Activated CD8-positive, alpha-beta T cell treated with anti-CD3 and anti-CD28 coated beads for 36 hours (primary cell): ENCODE measurements around the gene FCN2. TPM values are rescaled to one million over a fixed set of nuclear protein-coding genes. Genes with fewer than 3 reads are reported as not detected.

ENCODE experiments used
- ATAC-seq: fragments of 200-7000 bp; cut with Tn5 transposase; one replicate; pipeline ENCODE4 v1.10.0; 2021; ENCODE audit warnings: mild to moderate bottlenecking, moderate library complexity
- CTCF ChIA-PET: fragments of 350-600 bp; sonication (Branson Sonifier 250); formaldehyde crosslinking; loops from one replicate; lab custom pipeline; 2021; ENCODE audit warnings: antibody characterized with exemption; lab: Charles Lee
- POLR2A ChIA-PET: fragments of 350-600 bp; sonication (Branson Sonifier 250); formaldehyde crosslinking; loops from one replicate; lab custom pipeline; 2021; ENCODE audit warnings: antibody characterized with exemption; lab: Charles Lee
- DNase-seq: peaks from one replicate; pipeline ENCODE4 v3.0.0-alpha.2; 2020
- H3K27ac Mint-ChIP-seq: one replicate; pipeline ENCODE4 v1.8.0; 2021; ENCODE audit warnings: mild to moderate bottlenecking, mixed read lengths
- H3K27me3 Mint-ChIP-seq: one replicate; pipeline ENCODE4 v1.8.0; 2021; ENCODE audit warnings: mixed read lengths
- H3K36me3 Mint-ChIP-seq: one replicate; pipeline ENCODE4 v1.8.0; 2021; ENCODE audit warnings: low read depth, mixed read lengths
- H3K4me1 Mint-ChIP-seq: one replicate; pipeline ENCODE4 v1.8.0; 2021; ENCODE audit warnings: low read depth, mixed read lengths
- H3K4me3 Mint-ChIP-seq: one replicate; pipeline ENCODE4 v1.8.0; 2021; ENCODE audit warnings: mild to moderate bottlenecking, moderate library complexity, mixed read lengths
- H3K9me3 Mint-ChIP-seq: one replicate; pipeline ENCODE4 v1.8.0; 2021; ENCODE audit warnings: mixed read lengths
- intact Hi-C: fragments of 100-400 bp; cut with micrococcal nuclease; formaldehyde crosslinking; loops from one replicate; pipeline ENCODE4 v1.10.0; 2022
- total RNA-seq, 2 experiments: library from RNA; stranded (reverse); gene quantifications; one replicate each; pipeline ENCODE4 v1.2.3, GENCODE V29; 2021
- TF ChIP-seq, protein P1 (sequence below): fragments of 200-600 bp; IDR thresholded peaks from one replicate; pipeline ENCODE4 v1.8.0; 2022; ENCODE audit warnings: antibody characterized with exemption, mild to moderate bottlenecking

The FCN2 gene
- total RNA-seq, 2 experiments from 2014 or later = not detected

- CTCF ChIA-PET = no interaction called here
Measured at GRCh38 chr9:134898319-134898718, 17.7 kb downstream of the FCN2 start.

GRCh38 chr9:134899168-134899567 lies 18.6 kb downstream of the FCN2 start:
- DNase-seq (no peak), ATAC-seq (no peak)
- Mint-ChIP-seq H3K4me1 (no peaks in the 10 kb centered on the region), H3K9me3 (peaks cover 7% of the 10 kb centered on the region), H3K36me3 (no peaks in the 10 kb centered on the region), H3K27me3 (peaks cover 5% of the 10 kb centered on the region), H3K27ac (no peak overlapping the region), H3K4me3 (no peak overlapping the region)
- TF ChIP-seq, protein P1, sequence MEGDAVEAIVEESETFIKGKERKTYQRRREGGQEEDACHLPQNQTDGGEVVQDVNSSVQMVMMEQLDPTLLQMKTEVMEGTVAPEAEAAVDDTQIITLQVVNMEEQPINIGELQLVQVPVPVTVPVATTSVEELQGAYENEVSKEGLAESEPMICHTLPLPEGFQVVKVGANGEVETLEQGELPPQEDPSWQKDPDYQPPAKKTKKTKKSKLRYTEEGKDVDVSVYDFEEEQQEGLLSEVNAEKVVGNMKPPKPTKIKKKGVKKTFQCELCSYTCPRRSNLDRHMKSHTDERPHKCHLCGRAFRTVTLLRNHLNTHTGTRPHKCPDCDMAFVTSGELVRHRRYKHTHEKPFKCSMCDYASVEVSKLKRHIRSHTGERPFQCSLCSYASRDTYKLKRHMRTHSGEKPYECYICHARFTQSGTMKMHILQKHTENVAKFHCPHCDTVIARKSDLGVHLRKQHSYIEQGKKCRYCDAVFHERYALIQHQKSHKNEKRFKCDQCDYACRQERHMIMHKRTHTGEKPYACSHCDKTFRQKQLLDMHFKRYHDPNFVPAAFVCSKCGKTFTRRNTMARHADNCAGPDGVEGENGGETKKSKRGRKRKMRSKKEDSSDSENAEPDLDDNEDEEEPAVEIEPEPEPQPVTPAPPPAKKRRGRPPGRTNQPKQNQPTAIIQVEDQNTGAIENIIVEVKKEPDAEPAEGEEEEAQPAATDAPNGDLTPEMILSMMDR = no peak
- POLR2A ChIA-PET = no interaction called here
- CTCF ChIA-PET = no interaction called here
- intact Hi-C loops = no loop called here

More at GRCh38 chr9:134898319-134898718, 17.7 kb downstream of the FCN2 start:
- POLR2A ChIA-PET = no interaction called here
- Mint-ChIP-seq H3K27ac (no peak overlapping the region), H3K9me3 (peaks cover 7% of the 10 kb centered on the region), H3K27me3 (peaks cover 7% of the 10 kb centered on the region), H3K4me1 (no peaks in the 10 kb centered on the region), H3K4me3 (no peak overlapping the region), H3K36me3 (no peaks in the 10 kb centered on the region)
- TF ChIP-seq, protein P1 = no peak
- ATAC-seq (no peak), DNase-seq (no peak)
- intact Hi-C loops = no loop called here

DNA sequence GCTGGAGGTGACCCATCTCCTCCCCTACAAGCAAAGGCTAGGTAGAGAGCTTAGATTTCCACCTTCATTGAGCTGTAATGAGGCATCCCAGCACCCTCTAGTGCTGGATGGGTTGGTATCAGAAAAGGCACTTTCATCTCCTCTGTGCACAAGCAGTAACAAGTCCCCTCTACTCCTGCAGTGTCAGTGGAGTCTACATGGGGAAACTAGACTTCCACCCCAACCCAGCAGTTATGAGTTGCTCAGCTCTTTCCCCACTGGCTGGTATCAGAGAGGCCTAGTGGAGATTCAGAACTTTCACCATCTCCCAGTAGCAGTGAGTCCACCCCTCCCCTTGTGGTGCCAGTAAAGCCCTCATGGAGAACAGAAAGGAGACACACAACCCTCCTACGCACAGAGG lies 19.2 kb downstream of the FCN2 start:
- CTCF ChIA-PET = no interaction called here
- peaks cover 7% of the 10 kb centered on the region for H3K9me3 Mint-ChIP-seq
- ATAC-seq (no peak), DNase-seq (no peak)
- peaks cover 5% of the 10 kb centered on the region for H3K27me3 Mint-ChIP-seq
- TF ChIP-seq, protein P1 = no peak
- POLR2A ChIA-PET = interaction anchor here (1.1 kb wide), 1 partner anchor 142 kb away, joined by 4 read pairs; no protein-coding TSS in a partner anchor
- H3K4me1 Mint-ChIP-seq = no peaks in the 10 kb centered on the region
- no peak overlapping the region for H3K27ac Mint-ChIP-seq
- intact Hi-C loops = no loop called here
- no peaks in the 10 kb centered on the region for H3K36me3 Mint-ChIP-seq
- no peak overlapping the region for H3K4me3 Mint-ChIP-seq

- Mint-ChIP-seq H3K4me3 (no peak overlapping the region), H3K27me3 (peaks cover under 1% of the 10 kb centered on the region), H3K9me3 (peaks cover 7% of the 10 kb centered on the region), H3K36me3 (no peaks in the 10 kb centered on the region), H3K4me1 (no peaks in the 10 kb centered on the region), H3K27ac (no peak overlapping the region)
- POLR2A ChIA-PET = no interaction called here
- intact Hi-C loops = no loop called here
- DNase-seq (no peak), ATAC-seq (no peak)
- CTCF ChIA-PET = no interaction called here
- TF ChIP-seq, protein P1 = no peak
Measured at GRCh38 chr9:134902936-134903335, 22.3 kb downstream of the FCN2 start.

DNA sequence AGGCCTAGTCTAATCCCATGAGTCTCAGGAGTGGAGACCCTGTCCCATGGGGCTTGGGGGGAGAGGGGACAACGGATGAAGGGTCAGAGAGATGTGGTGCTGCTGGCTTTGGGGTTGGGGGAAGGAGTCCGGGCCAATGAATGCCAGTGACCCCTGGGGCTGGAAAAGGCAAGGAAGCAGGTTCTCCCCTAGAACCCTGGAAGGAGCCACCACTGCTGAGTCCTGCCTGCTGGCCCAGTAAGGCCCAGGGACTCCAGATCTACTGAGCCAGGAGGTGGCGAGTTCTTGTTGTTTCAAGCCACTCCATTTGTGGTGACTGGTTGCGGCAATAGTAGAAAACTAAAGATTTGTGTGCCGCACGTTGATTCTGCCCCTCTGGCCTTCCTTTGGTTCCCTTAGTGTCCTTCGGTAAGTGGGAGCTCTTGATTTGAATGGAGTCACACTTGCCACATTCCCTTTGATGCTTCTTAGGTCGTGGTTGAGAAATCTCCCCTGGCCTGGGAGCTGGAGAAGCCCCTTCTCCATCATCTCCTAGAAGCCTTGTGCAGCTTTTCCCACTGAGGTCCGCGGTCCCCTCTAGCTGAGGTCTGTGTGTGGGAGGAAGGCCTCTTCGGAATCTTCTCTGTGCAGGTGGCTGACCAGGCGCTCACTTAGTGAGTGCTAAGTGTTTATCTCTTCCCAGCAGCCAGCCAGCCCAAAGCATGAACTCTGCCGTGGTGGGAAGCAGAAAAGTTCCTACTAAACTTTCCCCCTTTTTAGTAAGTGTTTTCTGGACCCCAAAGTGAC lies 28.1 kb downstream of the FCN2 start:
- DNase-seq (no peak), ATAC-seq (no peak)
- no peaks in the 10 kb centered on the region for H3K36me3 Mint-ChIP-seq
- H3K4me3 Mint-ChIP-seq = no peak overlapping the region
- no peaks in the 10 kb centered on the region for H3K4me1 Mint-ChIP-seq
- ChIA-PET POLR2A (no interaction called here), CTCF (no interaction called here)
- no peaks in the 10 kb centered on the region for H3K9me3 Mint-ChIP-seq
- TF ChIP-seq, protein P1 = no peak
- no peak overlapping the region for H3K27ac Mint-ChIP-seq
- peaks cover 9% of the 10 kb centered on the region for H3K27me3 Mint-ChIP-seq
- intact Hi-C loops = no loop called here
